GM23248 (cell line): ENCODE data around the gene ZNF750. TPM values are rescaled to one million over a fixed set of nuclear protein-coding genes. Genes with fewer than 3 reads are reported as not detected.

Source experiments
- DNase-seq: peaks from one replicate; pipeline ENCODE4 v3.0.0-alpha.2; 2015
- H2AFZ ChIP-seq: fragments of 200-600 bp; sonication (generic); 2 replicates; pipeline ENCODE4 v1.6.1; 2016; ENCODE audit warnings: antibody characterized with exemption
- H3F3A ChIP-seq: fragments of 200-600 bp; sonication (generic); 2 replicates; pipeline ENCODE4 v1.6.1; 2016; ENCODE audit warnings: mild to moderate bottlenecking, antibody characterized with exemption, mixed run types; ENCODE audit not compliant: insufficient read depth
- H3K27ac ChIP-seq: fragments of 200-600 bp; sonication (generic); 2 replicates; pipeline ENCODE4 v1.5.1; 2016; ENCODE audit warnings: mild to moderate bottlenecking
- H3K27me3 ChIP-seq: fragments of 200-600 bp; sonication (generic); replicated peaks from 2 replicates; pipeline ENCODE4 v1.6.1; 2016; ENCODE audit warnings: mild to moderate bottlenecking; ENCODE audit not compliant: insufficient read depth
- H3K36me3 ChIP-seq: fragments of 200-600 bp; sonication (generic); 2 replicates; pipeline ENCODE4 v1.6.1; 2016; ENCODE audit warnings: low read depth, mild to moderate bottlenecking
- H3K4me1 ChIP-seq: fragments of 200-600 bp; sonication (generic); 2 replicates; pipeline ENCODE4 v1.6.1; 2016; ENCODE audit warnings: mild to moderate bottlenecking; ENCODE audit not compliant: insufficient read depth
- H3K4me2 ChIP-seq: fragments of 200-600 bp; sonication (generic); one replicate; pipeline ENCODE4 v1.6.1; 2016; ENCODE audit warnings: mild to moderate bottlenecking; ENCODE audit not compliant: unreplicated experiment
- H3K4me3 ChIP-seq: fragments of 200-600 bp; sonication (generic); 2 replicates; pipeline ENCODE4 v1.5.1; 2016; ENCODE audit warnings: mild to moderate bottlenecking
- H3K79me2 ChIP-seq: fragments of 200-600 bp; sonication (generic); 2 replicates; pipeline ENCODE4 v1.6.1; 2016; ENCODE audit warnings: mild to moderate bottlenecking; ENCODE audit not compliant: insufficient read depth
- H3K9ac ChIP-seq: fragments of 200-600 bp; sonication (generic); 2 replicates; pipeline ENCODE4 v1.6.1; 2016; ENCODE audit warnings: mild to moderate bottlenecking
- H3K9me2 ChIP-seq: fragments of 200-600 bp; sonication (generic); 2 replicates; pipeline ENCODE4 v1.6.1; 2016; ENCODE audit warnings: mixed run types, mild to moderate bottlenecking, moderate library complexity; ENCODE audit not compliant: insufficient read depth
- H3K9me3 ChIP-seq: fragments of 200-600 bp; sonication (generic); one replicate; pipeline ENCODE4 v1.6.1; 2017; ENCODE audit warnings: low read depth
- H4K20me1 ChIP-seq: fragments of 200-600 bp; sonication (generic); 2 replicates; pipeline ENCODE4 v1.6.0; 2016; ENCODE audit not compliant: insufficient read depth
- EZH2 ChIP-seq: fragments of 200-600 bp; sonication (generic); IDR thresholded peaks from 2 replicates; pipeline ENCODE4 v1.6.1; 2018; ENCODE audit warnings: antibody characterized with exemption, mild to moderate bottlenecking; ENCODE audit not compliant: insufficient read depth, poor library complexity, severe bottlenecking
- EZH2phosphoT487 ChIP-seq: fragments of 200-600 bp; sonication (generic); IDR thresholded peaks from 2 replicates; pipeline ENCODE4 v1.6.1; 2018; ENCODE audit warnings: antibody characterized with exemption, moderate library complexity, mild to moderate bottlenecking, low read depth; ENCODE audit not compliant: insufficient read depth
- WGBS, 2 experiments: methylation state at CpG; one replicate each; pipeline ENCODE4 v1.1.6; 2015 to 2017; ENCODE audit warnings: low lambda C conversion rate in 2 of 2, low coverage in 1 of 2; ENCODE audit errors: missing lambda C conversion rate in 2 of 2; 5-methylcytosine and 5-hydroxymethylcytosine counted together
- in situ Hi-C: fragments of 300-500 bp; cut with MboI; formaldehyde crosslinking; loops from 2 replicates; pipeline ENCODE4 v1.15.0; 2020
- polyA plus RNA-seq: library from polyadenylated mRNA; unstranded; fragments of >200 nt; fragmentation: Nextera tagmentation; extraction: Ambion mirVana; gene quantifications from 2 replicates; pipeline ENCODE4 v1.2.1, GENCODE V29; 2016
- total RNA-seq: library from RNA; depleted of rRNA; stranded (reverse); fragments of >200 nt; shearing (Covaris generic); gene quantifications from 2 replicates; pipeline ENCODE4 v1.2.3, GENCODE V29; 2014

The ZNF750 gene
- total and polyA plus RNA-seq, 2 experiments from 2014 or later: 0.11 TPM; not detected in 1

DNA sequence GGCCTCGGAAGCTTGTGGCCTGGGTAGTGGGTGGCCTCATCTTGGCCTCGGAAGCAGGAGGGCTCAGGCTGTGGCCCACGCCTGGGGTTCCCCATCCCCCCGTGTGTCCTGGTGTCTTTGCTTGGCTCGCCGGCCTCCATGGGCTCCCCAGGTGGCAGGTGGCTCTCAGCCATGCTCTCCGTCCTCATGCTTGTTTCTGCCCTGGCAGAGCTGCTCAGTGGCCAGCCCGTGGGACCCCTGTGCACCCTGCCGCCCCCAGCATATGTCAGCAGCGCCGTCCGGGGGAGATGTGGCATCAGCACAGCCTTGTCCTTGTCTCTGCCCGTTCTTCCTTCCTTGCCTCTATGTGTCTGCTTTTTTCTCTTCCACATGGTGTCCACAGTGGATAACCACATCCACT is 49.4 kb downstream of the ZNF750 start:
- H3F3A ChIP-seq: peaks cover 11% of the 10 kb centered on the region
- TF ChIP-seq EZH2phosphoT487: no peak
- TF ChIP-seq EZH2: no peak
- no peak overlapping the region for H3K4me2 ChIP-seq
- no peaks in the 10 kb centered on the region for H3K27me3 ChIP-seq
- H3K36me3 ChIP-seq: no peaks in the 10 kb centered on the region
- in situ Hi-C loops: no loop called here
- no peaks in the 10 kb centered on the region for H3K9me2 ChIP-seq
- H3K4me3 ChIP-seq: no peak overlapping the region
- H3K9me3 ChIP-seq: no peaks in the 10 kb centered on the region
- H3K79me2 ChIP-seq: peaks cover 9% of the 10 kb centered on the region; the same call in 1 of the 2 replicates
- no peak overlapping the region for H2AFZ ChIP-seq
- H3K4me1 ChIP-seq: peaks cover 22% of the 10 kb centered on the region
- no peaks in the 10 kb centered on the region for H4K20me1 ChIP-seq
- DNase-seq: no peak
- whole genome bisulfite sequencing, 2 experiments: 95% methylated on average over 13 of the region's 13 CpGs
- no peak overlapping the region for H3K9ac ChIP-seq
- no peak overlapping the region for H3K27ac ChIP-seq

DNA sequence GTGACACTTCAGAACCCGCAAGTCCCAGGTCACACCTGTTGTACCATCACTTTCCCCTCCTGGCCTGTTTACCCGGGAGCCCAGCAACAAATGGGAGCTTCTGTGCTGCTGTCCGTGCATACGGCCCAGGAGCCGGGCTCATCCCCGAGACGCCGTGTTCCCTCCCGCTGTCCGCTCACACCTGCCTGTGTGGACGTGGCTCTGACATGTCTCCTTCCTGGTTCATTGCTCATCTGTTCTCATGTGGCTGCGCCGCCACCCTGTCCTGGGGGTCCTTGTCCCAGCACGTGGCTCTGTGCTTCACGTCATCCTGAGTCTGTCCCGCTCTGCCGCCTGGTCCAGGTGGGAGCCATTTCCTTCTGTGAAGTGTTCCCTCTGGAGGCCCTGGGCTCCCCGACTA is 50.0 kb downstream of the ZNF750 start:
- no peak overlapping the region for H2AFZ ChIP-seq
- H3K4me1 ChIP-seq: peaks cover 22% of the 10 kb centered on the region
- H3K9me2 ChIP-seq: no peaks in the 10 kb centered on the region
- H3K4me2 ChIP-seq: no peak overlapping the region
- no peaks in the 10 kb centered on the region for H3K36me3 ChIP-seq
- no peak overlapping the region for H3K4me3 ChIP-seq
- TF ChIP-seq EZH2phosphoT487 (no peak), EZH2 (no peak)
- no peak overlapping the region for H3K9ac ChIP-seq
- H3F3A ChIP-seq: peaks cover 11% of the 10 kb centered on the region
- DNase-seq: no peak
- in situ Hi-C loops: no loop called here
- WGBS, 2 experiments: 95 to 96% methylated on average over 18 of the region's 18 CpGs
- no peak overlapping the region for H3K27ac ChIP-seq
- no peaks in the 10 kb centered on the region for H3K9me3 ChIP-seq
- peaks cover 9% of the 10 kb centered on the region; the same call in 1 of the 2 replicates for H3K79me2 ChIP-seq
- H4K20me1 ChIP-seq: no peaks in the 10 kb centered on the region
- no peaks in the 10 kb centered on the region for H3K27me3 ChIP-seq

DNA sequence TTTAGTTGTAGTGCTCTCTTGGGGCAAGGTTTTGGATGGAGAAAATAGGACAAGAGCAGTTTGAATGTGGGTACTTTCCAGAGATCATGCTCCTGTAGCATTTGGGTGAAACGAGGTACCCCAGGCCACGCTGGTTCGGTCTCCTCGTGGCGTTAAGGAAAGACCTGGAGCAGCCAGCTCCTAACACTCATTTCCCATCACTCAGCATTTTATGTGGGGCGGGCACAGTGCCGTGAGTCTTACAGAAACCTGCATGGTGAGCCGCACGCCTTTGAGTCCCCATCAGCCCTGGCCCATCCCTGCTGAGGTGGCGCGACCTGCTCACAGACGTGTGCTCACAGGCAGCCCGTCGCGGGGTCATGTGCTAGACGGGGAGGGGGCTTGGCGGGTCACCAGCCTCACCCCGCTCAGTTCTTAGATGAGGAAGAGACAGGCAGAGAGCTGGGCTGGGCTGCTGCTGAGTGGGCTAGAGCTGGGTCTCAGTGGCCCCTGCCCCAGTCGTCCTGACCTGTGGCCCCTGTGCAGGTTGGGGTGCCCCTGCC is 50.7 kb downstream of the ZNF750 start:
- no peaks in the 10 kb centered on the region for H3K27me3 ChIP-seq
- TF ChIP-seq EZH2phosphoT487: no peak
- TF ChIP-seq EZH2: no peak
- H3F3A ChIP-seq: peaks cover 11% of the 10 kb centered on the region
- H3K4me1 ChIP-seq: peaks cover 22% of the 10 kb centered on the region
- H3K4me3 ChIP-seq: no peak overlapping the region
- H3K9me3 ChIP-seq: no peaks in the 10 kb centered on the region
- DNase-seq: no peak
- no peaks in the 10 kb centered on the region for H3K36me3 ChIP-seq
- no peak overlapping the region for H3K27ac ChIP-seq
- WGBS, 2 experiments: 96 to 97% methylated on average over 18 to 19 of the region's 19 CpGs
- H3K79me2 ChIP-seq: peaks cover 9% of the 10 kb centered on the region; the same call in 1 of the 2 replicates
- no peak overlapping the region for H2AFZ ChIP-seq
- H3K9ac ChIP-seq: no peak overlapping the region
- in situ Hi-C loops: no loop called here
- no peaks in the 10 kb centered on the region for H3K9me2 ChIP-seq
- no peak overlapping the region for H3K4me2 ChIP-seq
- no peaks in the 10 kb centered on the region for H4K20me1 ChIP-seq

DNA sequence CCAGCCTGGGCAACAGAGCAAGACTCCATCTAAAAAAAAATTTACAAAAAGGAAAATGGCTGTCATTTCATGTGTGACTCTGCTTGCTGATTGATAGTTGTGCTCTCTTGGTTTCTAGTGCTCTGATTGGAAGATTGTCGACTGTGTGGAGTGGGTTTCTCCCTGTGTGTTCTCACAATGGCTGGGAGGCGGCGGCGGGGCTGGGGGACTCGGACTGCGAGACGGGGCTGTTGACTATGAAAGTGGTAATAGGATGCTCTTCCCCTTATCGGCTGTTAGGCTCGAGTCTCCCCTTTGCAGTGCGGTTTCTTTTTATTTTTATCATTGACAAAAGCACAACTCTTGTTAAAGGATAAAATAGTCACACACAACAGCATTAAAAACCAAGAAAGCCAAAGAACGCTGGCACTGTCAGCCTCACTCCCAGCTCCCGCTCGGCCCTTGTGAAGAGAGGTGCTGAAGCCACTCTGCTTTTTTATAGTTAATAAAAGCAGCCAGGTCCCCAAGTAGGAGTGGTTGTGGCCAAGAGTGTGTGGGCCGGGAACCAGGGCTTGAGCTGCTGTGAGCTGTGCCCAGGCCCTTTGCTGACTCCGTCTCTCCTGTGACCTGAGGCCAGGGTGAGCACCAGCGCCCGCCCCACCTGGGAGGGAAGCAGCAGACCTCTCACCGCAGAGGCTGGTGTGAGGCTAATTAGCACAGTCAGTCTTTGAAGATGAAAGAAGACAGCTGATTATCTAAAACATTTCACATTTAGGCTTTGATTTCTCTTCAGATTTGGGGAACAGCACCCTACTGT is 51.4 kb downstream of the ZNF750 start:
- H3K4me3 ChIP-seq: no peak overlapping the region
- in situ Hi-C loops: no loop called here
- WGBS, 2 experiments: 94 to 95% methylated on average over 18 of the region's 18 CpGs

More for the DNA sequence above, 51.4 kb downstream of the ZNF750 start:
- Histone ChIP-seq H3F3A (peaks cover 11% of the 10 kb centered on the region), H2AFZ (no peak overlapping the region), H3K27me3 (no peaks in the 10 kb centered on the region), H3K27ac (no peak overlapping the region), H3K4me2 (no peak overlapping the region), H3K4me1 (peaks cover 17% of the 10 kb centered on the region), H4K20me1 (no peaks in the 10 kb centered on the region), H3K9ac (no peak overlapping the region), H3K36me3 (no peaks in the 10 kb centered on the region), H3K79me2 (peaks cover 9% of the 10 kb centered on the region; the same call in 1 of the 2 replicates), H3K9me2 (no peaks in the 10 kb centered on the region), H3K9me3 (no peaks in the 10 kb centered on the region)
- DNase-seq: no peak
- TF ChIP-seq EZH2phosphoT487 (no peak), EZH2 (no peak)
